Activated T-cell treated with anti-CD3 and anti-CD28 coated beads, Interleukin-2, amount 50 U/mL, for 4 hours (primary cell): ENCODE measurements around the gene AGFG1. TPM values are rescaled to one million over a fixed set of nuclear protein-coding genes. Genes with fewer than 3 reads are reported as not detected.
"Not testable (repeated sequence)": the region's sequence is repeated elsewhere in the genome, so short reads cannot be mapped to it uniquely, and the experiment has no call there.

Experiments
- ATAC-seq, 2 donors: fragments of 200-7000 bp; cut with Tn5 transposase; one replicate each; pipeline ENCODE4 v1.10.0; 2021
- DNase-seq: peaks from one replicate; pipeline ENCODE4 v3.0.0-alpha.2; 2020
- H3K27me3 Mint-ChIP-seq: one replicate; pipeline ENCODE4 v1.8.0; 2021; ENCODE audit warnings: low read depth, mixed read lengths
- H3K36me3 Mint-ChIP-seq: one replicate; pipeline ENCODE4 v1.8.0; 2022; ENCODE audit warnings: mixed read lengths; ENCODE audit not compliant: insufficient read depth
- H3K4me1 Mint-ChIP-seq: one replicate; pipeline ENCODE4 v1.8.0; 2021; ENCODE audit warnings: low read depth, mixed read lengths
- H3K4me3 Mint-ChIP-seq: one replicate; pipeline ENCODE4 v1.8.0; 2021; ENCODE audit warnings: mild to moderate bottlenecking, moderate library complexity, mixed read lengths
- H3K9me3 Mint-ChIP-seq: one replicate; pipeline ENCODE4 v1.8.0; 2021; ENCODE audit warnings: mixed read lengths
- total RNA-seq, 3 donors: library from RNA; stranded (reverse); gene quantifications; one replicate each; pipeline ENCODE4 v1.2.1, GENCODE V29; 2021

AGFG1 gene
- total RNA-seq, 3 donors from 2014 or later, result 200 to 228 (median 213) TPM

- ATAC-seq, H3K27me3 Mint-ChIP-seq, H3K9me3 Mint-ChIP-seq, H3K4me3 Mint-ChIP-seq, DNase-seq: not testable (repeated sequence)
- peaks cover 19% of the 10 kb centered on the region for H3K36me3 Mint-ChIP-seq
- peaks cover 54% of the 10 kb centered on the region for H3K4me1 Mint-ChIP-seq
These were observed 46.4 kb downstream of the AGFG1 start for GRCh38 chr2:227518278-227518865.

- ATAC-seq, DNase-seq, H3K4me3 Mint-ChIP-seq, H3K9me3 Mint-ChIP-seq, H3K27me3 Mint-ChIP-seq: not testable (repeated sequence)
- Mint-ChIP-seq H3K4me1 (peaks cover 32% of the 10 kb centered on the region), H3K36me3 (peaks cover 27% of the 10 kb centered on the region)
These were observed 49.2 kb downstream of the AGFG1 start for GRCh38 chr2:227521178-227521577.

- H3K9me3 Mint-ChIP-seq, result no peaks in the 10 kb centered on the region
- peaks cover 25% of the 10 kb centered on the region for H3K4me1 Mint-ChIP-seq
- peaks cover 39% of the 10 kb centered on the region for H3K36me3 Mint-ChIP-seq
- no peak overlapping the region for H3K4me3 Mint-ChIP-seq
- DNase-seq (no peak), ATAC-seq (no peak)
- no peaks in the 10 kb centered on the region for H3K27me3 Mint-ChIP-seq
These were observed 52.7 kb downstream of the AGFG1 start for GRCh38 chr2:227524665-227525064.

GRCh38 chr2:227527351-227527750 is 55.4 kb downstream of the AGFG1 start:
- DNase-seq (no peak), ATAC-seq (no peak)
- Mint-ChIP-seq H3K36me3 (peaks cover 37% of the 10 kb centered on the region), H3K4me1 (peaks cover 12% of the 10 kb centered on the region), H3K4me3 (no peak overlapping the region), H3K27me3 (no peaks in the 10 kb centered on the region), H3K9me3 (no peaks in the 10 kb centered on the region)

GRCh38 chr2:227528803-227529202 is 56.8 kb downstream of the AGFG1 start:
- DNase-seq (no peak), ATAC-seq (peak; percentile 63 to 82)
- no peaks in the 10 kb centered on the region for H3K27me3 Mint-ChIP-seq
- no peaks in the 10 kb centered on the region for H3K9me3 Mint-ChIP-seq
- peaks cover 10% of the 10 kb centered on the region for H3K4me1 Mint-ChIP-seq
- H3K36me3 Mint-ChIP-seq, result peaks cover 43% of the 10 kb centered on the region
- no peak overlapping the region for H3K4me3 Mint-ChIP-seq

GRCh38 chr2:227529871-227530270 is 57.9 kb downstream of the AGFG1 start:
- Mint-ChIP-seq H3K36me3 (peaks cover 44% of the 10 kb centered on the region), H3K9me3 (no peaks in the 10 kb centered on the region), H3K27me3 (no peaks in the 10 kb centered on the region), H3K4me3 (no peak overlapping the region), H3K4me1 (peaks cover 10% of the 10 kb centered on the region)
- no peak for DNase-seq
- no peak for ATAC-seq

GRCh38 chr2:227534714-227535113 is 62.8 kb downstream of the AGFG1 start:
- Mint-ChIP-seq H3K27me3 (no peaks in the 10 kb centered on the region), H3K36me3 (peaks cover 49% of the 10 kb centered on the region), H3K4me1 (peaks cover 2% of the 10 kb centered on the region), H3K4me3 (no peak overlapping the region), H3K9me3 (no peaks in the 10 kb centered on the region)
- DNase-seq (no peak), ATAC-seq (no peak)

- DNase-seq (no peak), ATAC-seq (no peak)
- H3K27me3 Mint-ChIP-seq, result no peaks in the 10 kb centered on the region
- peaks cover 61% of the 10 kb centered on the region for H3K36me3 Mint-ChIP-seq
- peaks cover 6% of the 10 kb centered on the region for H3K9me3 Mint-ChIP-seq
- no peak overlapping the region for H3K4me3 Mint-ChIP-seq
- peaks cover 2% of the 10 kb centered on the region for H3K4me1 Mint-ChIP-seq
These were observed 64.5 kb downstream of the AGFG1 start for GRCh38 chr2:227536445-227536844.

- no peak for ATAC-seq
- peaks cover 7% of the 10 kb centered on the region for H3K4me1 Mint-ChIP-seq
- H3K4me3 Mint-ChIP-seq, result no peak overlapping the region
- DNase-seq, result no peak
- no peaks in the 10 kb centered on the region for H3K27me3 Mint-ChIP-seq
- H3K9me3 Mint-ChIP-seq, result peaks cover 6% of the 10 kb centered on the region
- peaks cover 61% of the 10 kb centered on the region for H3K36me3 Mint-ChIP-seq
These were observed 67.6 kb downstream of the AGFG1 start for GRCh38 chr2:227539465-227539956.

- not testable (repeated sequence) for H3K27me3 Mint-ChIP-seq, ATAC-seq, DNase-seq, H3K9me3 Mint-ChIP-seq, H3K4me3 Mint-ChIP-seq
- Mint-ChIP-seq H3K4me1 (peaks cover 10% of the 10 kb centered on the region), H3K36me3 (peaks cover 65% of the 10 kb centered on the region)
These were observed 68.4 kb downstream of the AGFG1 start for GRCh38 chr2:227540352-227540751.

- H3K9me3 Mint-ChIP-seq, result peaks cover 1% of the 10 kb centered on the region
- no peak overlapping the region for H3K4me3 Mint-ChIP-seq
- no peak for DNase-seq
- ATAC-seq, result no peak
- peaks cover 9% of the 10 kb centered on the region for H3K4me1 Mint-ChIP-seq
- H3K36me3 Mint-ChIP-seq, result peaks cover 46% of the 10 kb centered on the region
- H3K27me3 Mint-ChIP-seq, result no peaks in the 10 kb centered on the region
These were observed 74.0 kb downstream of the AGFG1 start for GRCh38 chr2:227545990-227546389.

- ATAC-seq (no peak), DNase-seq (no peak)
- Mint-ChIP-seq H3K4me1 (no peaks in the 10 kb centered on the region), H3K27me3 (no peaks in the 10 kb centered on the region), H3K9me3 (no peaks in the 10 kb centered on the region), H3K4me3 (no peak overlapping the region), H3K36me3 (peaks cover 23% of the 10 kb centered on the region)
These were observed 79.9 kb downstream of the AGFG1 start for GRCh38 chr2:227551836-227552235.

- peaks cover 4% of the 10 kb centered on the region for H3K36me3 Mint-ChIP-seq
These were observed 90.6 kb downstream of the AGFG1 start for GRCh38 chr2:227562581-227562980.

GRCh38 chr2:227565080-227565479 is 93.1 kb downstream of the AGFG1 start:
- ATAC-seq (no peak), DNase-seq (no peak)
- Mint-ChIP-seq H3K27me3 (no peaks in the 10 kb centered on the region), H3K4me1 (peaks cover 1% of the 10 kb centered on the region), H3K9me3 (no peaks in the 10 kb centered on the region), H3K36me3 (peaks cover 2% of the 10 kb centered on the region), H3K4me3 (no peak overlapping the region)

More at GRCh38 chr2:227562581-227562980, 90.6 kb downstream of the AGFG1 start:
- H3K9me3 Mint-ChIP-seq, result no peaks in the 10 kb centered on the region
- no peak overlapping the region for H3K4me3 Mint-ChIP-seq
- no peak for ATAC-seq
- no peak for DNase-seq
- peaks cover 1% of the 10 kb centered on the region for H3K4me1 Mint-ChIP-seq
- no peaks in the 10 kb centered on the region for H3K27me3 Mint-ChIP-seq

GRCh38 chr2:227566012-227566411 is 94.1 kb downstream of the AGFG1 start:
- no peaks in the 10 kb centered on the region for H3K27me3 Mint-ChIP-seq
- DNase-seq, result no peak
- no peak overlapping the region for H3K4me3 Mint-ChIP-seq
- peaks cover 2% of the 10 kb centered on the region for H3K36me3 Mint-ChIP-seq
- H3K9me3 Mint-ChIP-seq, result no peaks in the 10 kb centered on the region
- H3K4me1 Mint-ChIP-seq, result peaks cover 1% of the 10 kb centered on the region
- ATAC-seq, result no peak
